GM18517 (cell line): ENCODE results near the gene SYT1.

Experiments
- ATAC-seq: cut with Tn5 transposase; IDR thresholded peaks from one replicate; pipeline ENCODE4 v1.9.1; 2021; ENCODE audit warnings: mild to moderate bottlenecking, moderate library complexity; ENCODE audit not compliant: unreplicated experiment

SYT1 gene

GRCh38 chr12:79327465-79327864, 462.9 kb downstream of the SYT1 start:
- ATAC-seq = no peak

GRCh38 chr12:79329933-79330332, 465.4 kb downstream of the SYT1 start:
- ATAC-seq = no peak

GRCh38 chr12:79331870-79332269, 467.3 kb downstream of the SYT1 start:
- ATAC-seq = no peak

GRCh38 chr12:79333144-79333543, 468.6 kb downstream of the SYT1 start:
- ATAC-seq = no peak

- no peak for ATAC-seq
These were observed 473.2 kb downstream of the SYT1 start for GRCh38 chr12:79337662-79338290.

- ATAC-seq = no peak
These were observed 480.6 kb downstream of the SYT1 start for GRCh38 chr12:79344855-79345847.

GRCh38 chr12:79347866-79348265, 483.3 kb downstream of the SYT1 start:
- no peak for ATAC-seq

- no peak for ATAC-seq
These were observed 486.7 kb downstream of the SYT1 start for GRCh38 chr12:79351251-79351650.

GRCh38 chr12:79356216-79356615, 491.6 kb downstream of the SYT1 start:
- ATAC-seq = no peak

GRCh38 chr12:79357048-79357447, 492.5 kb downstream of the SYT1 start:
- ATAC-seq = no peak

- no peak for ATAC-seq
These were observed 494.2 kb downstream of the SYT1 start for GRCh38 chr12:79358716-79359300.

GRCh38 chr12:79360286-79360685, 495.7 kb downstream of the SYT1 start:
- no peak for ATAC-seq

- ATAC-seq = no peak
These were observed 496.4 kb downstream of the SYT1 start for GRCh38 chr12:79360936-79361335.

- ATAC-seq = no peak
These were observed 499.6 kb downstream of the SYT1 start for GRCh38 chr12:79364197-79364596.

GRCh38 chr12:79366374-79366773, 501.8 kb downstream of the SYT1 start:
- no peak for ATAC-seq

- no peak for ATAC-seq
These were observed 502.5 kb downstream of the SYT1 start for GRCh38 chr12:79367032-79367589.

- no peak for ATAC-seq
These were observed 505.4 kb downstream of the SYT1 start for GRCh38 chr12:79370021-79370420.

- ATAC-seq = no peak
These were observed 506.7 kb downstream of the SYT1 start for GRCh38 chr12:79371226-79371625.

- peak; percentile 71 for ATAC-seq
These were observed 509.4 kb downstream of the SYT1 start for GRCh38 chr12:79373896-79374499.

- no peak for ATAC-seq
These were observed 510.0 kb downstream of the SYT1 start for GRCh38 chr12:79374545-79374944.

- no peak for ATAC-seq
These were observed 510.5 kb downstream of the SYT1 start for GRCh38 chr12:79375050-79375449.
